Measurements from ENCODE around the gene PTPRA. TPM values are rescaled to one million over a fixed set of nuclear protein-coding genes. Genes with fewer than 3 reads are reported as not detected.

PTPRA gene
- total and polyA plus RNA-seq, 8 donors = 8.1 to 157 (median 21.8) TPM

DNA sequence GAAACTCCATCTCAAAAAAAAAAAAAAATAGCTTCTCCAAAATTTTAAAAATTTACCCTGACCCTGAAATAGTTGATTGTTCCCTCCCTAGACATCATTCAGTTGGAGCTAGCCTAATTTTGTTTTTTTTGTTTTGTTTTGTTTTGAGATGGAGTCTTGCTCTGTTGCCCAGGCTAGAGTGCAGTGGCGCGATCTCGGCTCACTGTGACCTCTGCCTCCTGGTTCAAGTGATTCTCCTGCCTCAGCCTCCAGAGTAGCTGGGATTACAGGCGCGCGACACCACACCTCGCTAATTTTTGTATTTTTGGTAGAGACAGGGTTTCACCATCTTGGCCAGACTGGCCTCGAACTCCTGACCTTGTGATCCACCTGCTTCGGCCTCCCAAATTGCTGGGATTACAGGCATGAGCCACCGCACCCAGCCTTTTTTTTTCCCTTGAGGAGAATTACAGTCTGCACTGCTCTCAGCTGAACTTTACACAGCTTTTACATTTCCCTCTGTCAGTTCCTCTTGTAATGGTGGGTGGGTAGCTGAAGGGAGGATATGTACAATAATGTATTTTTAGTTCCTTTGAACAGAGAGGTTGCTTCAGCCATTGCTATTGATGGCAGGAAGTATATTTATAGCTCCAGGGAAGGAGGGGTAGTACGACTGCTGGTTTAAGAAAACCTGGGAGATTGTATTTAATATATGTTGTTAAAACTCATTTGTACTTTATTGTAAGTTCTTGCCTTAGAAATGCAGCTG, 27.7 kb downstream of the PTPRA start:
- TF ChIP-seq EP300 (IDR thresholded peaks at IDR 0.05) (no peak), CTCF (IDR thresholded peaks at IDR 0.05) (no peak), POLR2AphosphoS5 (IDR thresholded peaks at IDR 0.05) (no peak), POLR2A (IDR thresholded peaks at IDR 0.05) (no peak)
- no peaks in the 10 kb centered on the region for H3K27me3 ChIP-seq
- WGBS, 5 donors = 82 to 92% (median 88%) methylated on average over 11 of the region's 11 CpGs
- no peaks in the 10 kb centered on the region for H3K9me3 ChIP-seq
- H3K27ac ChIP-seq = no peak overlapping the region
- no peaks in the 10 kb centered on the region for H3K36me3 ChIP-seq
- peaks cover 0 to 13% (median 5%) of the 10 kb centered on the region in 4 donors for H3K4me1 ChIP-seq
- DNase-seq = peak in 1 of 2 donors; percentile 39
- no peak overlapping the region for H3K4me3 ChIP-seq
- intact Hi-C loops (cut with DNase I; ENCODE audit: low total_unique reads) = no loop called here

DNA sequence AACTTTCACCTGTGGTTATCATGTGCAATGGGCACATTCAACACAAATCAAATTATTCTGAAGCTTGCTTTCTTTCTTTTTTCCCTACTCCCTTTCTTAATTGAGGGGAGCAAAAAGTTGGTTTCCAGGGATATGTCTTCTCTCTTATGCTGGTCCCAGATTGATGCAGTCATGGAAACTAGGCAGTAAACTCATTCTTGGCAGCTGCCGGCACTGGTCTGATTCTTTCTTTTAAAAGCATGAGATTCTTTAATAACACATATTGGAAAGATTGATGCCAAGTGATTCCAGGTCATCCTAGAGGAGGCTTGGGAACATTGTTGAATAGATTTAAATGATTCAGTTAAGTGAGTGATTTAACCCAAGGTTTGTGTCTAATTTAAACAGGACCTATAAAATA, 29.0 kb downstream of the PTPRA start:
- Histone ChIP-seq H3K27ac (no peak overlapping the region), H3K36me3 (no peaks in the 10 kb centered on the region), H3K9me3 (no peaks in the 10 kb centered on the region), H3K4me1 (peaks cover 0 to 18% (median 8%) of the 10 kb centered on the region in 4 donors), H3K27me3 (no peaks in the 10 kb centered on the region), H3K4me3 (no peak overlapping the region)
- no peak for DNase-seq
- intact Hi-C loops (cut with DNase I; ENCODE audit: low total_unique reads) = no loop called here
- WGBS, 5 donors = 0 to 76% (median 27%) methylated on average over 1 of the region's 1 CpG
- TF ChIP-seq EP300 (IDR thresholded peaks at IDR 0.05) (no peak), CTCF (IDR thresholded peaks at IDR 0.05) (no peak), POLR2AphosphoS5 (IDR thresholded peaks at IDR 0.05) (no peak), POLR2A (IDR thresholded peaks at IDR 0.05) (no peak)

DNA sequence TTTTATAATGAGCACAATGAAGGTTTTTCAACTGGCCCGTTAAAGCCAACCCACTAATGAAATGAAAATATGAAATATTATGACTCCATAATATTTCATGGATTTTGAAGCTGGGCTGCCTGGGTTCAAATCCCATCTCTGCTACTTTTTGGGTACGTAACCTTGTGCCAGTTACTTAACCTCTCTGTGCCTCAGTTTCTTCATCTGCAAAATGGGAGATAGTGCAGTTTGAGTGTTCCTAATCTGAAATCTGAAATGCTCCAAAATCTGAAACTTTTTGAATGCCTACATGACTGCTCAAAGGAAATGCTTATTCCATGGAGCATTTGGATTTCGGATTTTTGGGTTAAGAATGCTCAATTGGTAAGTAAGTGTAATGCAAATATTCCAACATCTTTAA, 29.5 kb downstream of the PTPRA start:
- peaks cover 0 to 24% (median 11%) of the 10 kb centered on the region in 4 donors for H3K4me1 ChIP-seq
- H3K36me3 ChIP-seq = no peaks in the 10 kb centered on the region
- no peaks in the 10 kb centered on the region for H3K27me3 ChIP-seq
- H3K9me3 ChIP-seq = no peaks in the 10 kb centered on the region
- no peak overlapping the region for H3K27ac ChIP-seq
- no peak for TF ChIP-seq POLR2A (IDR thresholded peaks at IDR 0.05)
- TF ChIP-seq EP300 (IDR thresholded peaks at IDR 0.05) = no peak
- no peak for TF ChIP-seq CTCF (IDR thresholded peaks at IDR 0.05)
- TF ChIP-seq POLR2AphosphoS5 (IDR thresholded peaks at IDR 0.05) = no peak
- no peak overlapping the region for H3K4me3 ChIP-seq
- intact Hi-C loops (cut with DNase I; ENCODE audit: low total_unique reads) = no loop called here
- 92 to 98% (median 93%) methylated on average over 3 of the region's 3 CpGs for WGBS, 5 donors
- no peak for DNase-seq

- no peaks in the 10 kb centered on the region for H3K27me3 ChIP-seq
- H3K27ac ChIP-seq = no peak overlapping the region
- TF ChIP-seq CTCF (IDR thresholded peaks at IDR 0.05) (no peak), POLR2A (IDR thresholded peaks at IDR 0.05) (no peak), EP300 (IDR thresholded peaks at IDR 0.05) (no peak), POLR2AphosphoS5 (IDR thresholded peaks at IDR 0.05) (no peak)
- H3K9me3 ChIP-seq = no peaks in the 10 kb centered on the region
- DNase-seq = no peak
- H3K4me3 ChIP-seq = no peak overlapping the region
- intact Hi-C loops (cut with DNase I; ENCODE audit: low total_unique reads) = no loop called here
- peaks cover 0 to 26% (median 11%) of the 10 kb centered on the region in 4 donors for H3K4me1 ChIP-seq
- WGBS, 5 donors = 95 to 98% (median 97%) methylated on average over 6 of the region's 6 CpGs
- no peaks in the 10 kb centered on the region for H3K36me3 ChIP-seq
Measured at GRCh38 chr20:2903686-2904085, 30.4 kb downstream of the PTPRA start.

Data from stomach (tissue), 9 donors.